ENCODE measurements around the gene ANKS1A.

ANKS1A gene

GRCh38 chr6:34911822-34912221 is 22.8 kb downstream of the ANKS1A start:
- no peaks in the 10 kb centered on the region for H3K9me3 ChIP-seq (ENCODE audit: control insufficient read depth, low read length)
- no peaks in the 10 kb centered on the region for H3K27me3 ChIP-seq (ENCODE audit: control insufficient read depth, insufficient read depth, low read length)
- peaks cover 13% of the 10 kb centered on the region for H3K4me1 ChIP-seq (ENCODE audit: control insufficient read depth, insufficient read depth, low read length)
- no peaks in the 10 kb centered on the region for H3K36me3 ChIP-seq (ENCODE audit: control insufficient read depth, insufficient read depth, low read length)
- no peak overlapping the region for H3K9ac ChIP-seq (ENCODE audit: low read length)
- H3K4me3 ChIP-seq (ENCODE audit: low read length) = no peak overlapping the region

- Histone ChIP-seq H3K36me3 (ENCODE audit: control insufficient read depth, insufficient read depth, low read length) (no peaks in the 10 kb centered on the region), H3K27me3 (ENCODE audit: control insufficient read depth, insufficient read depth, low read length) (no peaks in the 10 kb centered on the region), H3K4me3 (ENCODE audit: low read length) (no peak overlapping the region), H3K4me1 (ENCODE audit: control insufficient read depth, insufficient read depth, low read length) (peaks cover 4% of the 10 kb centered on the region), H3K9ac (ENCODE audit: low read length) (no peak overlapping the region), H3K9me3 (ENCODE audit: control insufficient read depth, low read length) (no peaks in the 10 kb centered on the region)
Measured at GRCh38 chr6:34912715-34913464, 23.8 kb downstream of the ANKS1A start.

DNA sequence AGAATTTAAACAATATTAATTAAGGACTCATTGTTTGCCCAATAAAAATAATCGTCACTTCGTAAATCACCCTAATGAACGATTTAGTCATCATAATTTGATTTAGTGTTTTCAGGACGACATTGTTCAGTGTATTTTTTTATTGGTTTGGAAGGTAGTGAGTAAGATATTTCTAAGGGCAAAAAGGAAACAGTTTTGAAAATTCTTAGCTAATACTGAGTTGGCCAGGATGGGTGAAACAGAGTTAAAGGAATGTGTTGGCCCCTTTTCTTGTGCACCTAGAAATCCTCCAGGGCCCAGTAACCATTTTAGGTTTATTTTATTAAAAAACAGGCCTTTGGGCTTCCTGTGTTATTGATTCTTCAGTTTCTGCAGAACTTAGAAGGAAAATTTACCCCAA is 25.3 kb downstream of the ANKS1A start:
- H3K4me1 ChIP-seq (ENCODE audit: control insufficient read depth, insufficient read depth, low read length) = no peaks in the 10 kb centered on the region
- H3K36me3 ChIP-seq (ENCODE audit: control insufficient read depth, insufficient read depth, low read length) = no peaks in the 10 kb centered on the region
- H3K9ac ChIP-seq (ENCODE audit: low read length) = no peak overlapping the region
- H3K4me3 ChIP-seq (ENCODE audit: low read length) = no peak overlapping the region
- H3K9me3 ChIP-seq (ENCODE audit: control insufficient read depth, low read length) = no peaks in the 10 kb centered on the region
- no peaks in the 10 kb centered on the region for H3K27me3 ChIP-seq (ENCODE audit: control insufficient read depth, insufficient read depth, low read length)

DNA sequence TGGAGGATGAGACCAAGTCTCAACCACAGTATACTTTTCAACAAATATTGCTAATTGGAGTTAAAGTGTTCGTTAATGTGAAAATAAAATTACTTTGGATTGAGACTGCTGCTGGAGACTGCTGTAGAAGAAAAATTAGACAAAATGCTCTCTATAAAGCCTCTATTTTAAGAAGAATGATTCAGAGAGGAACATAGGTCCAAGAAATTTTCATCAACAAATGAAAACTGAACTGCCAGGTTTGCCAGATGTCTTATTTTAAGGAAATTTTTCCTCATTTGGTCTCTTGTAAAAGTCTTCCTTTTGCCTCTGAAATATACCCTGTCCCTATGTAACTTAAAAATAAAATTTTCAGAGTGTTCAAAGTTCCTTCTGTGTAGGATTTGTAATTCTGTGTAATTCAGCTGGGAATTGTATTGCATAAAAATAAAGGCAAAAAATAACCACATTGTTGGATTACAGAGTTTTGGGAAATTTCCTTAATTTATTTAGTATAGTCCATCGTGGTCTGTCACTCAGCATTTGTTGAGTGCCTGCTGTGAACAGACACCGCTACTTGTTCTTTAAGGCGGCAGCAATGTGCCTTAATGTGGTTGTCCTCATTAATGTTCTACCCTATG is 27.4 kb downstream of the ANKS1A start:
- Histone ChIP-seq H3K9ac (ENCODE audit: low read length) (no peak overlapping the region), H3K9me3 (ENCODE audit: control insufficient read depth, low read length) (no peaks in the 10 kb centered on the region), H3K27me3 (ENCODE audit: control insufficient read depth, insufficient read depth, low read length) (no peaks in the 10 kb centered on the region), H3K36me3 (ENCODE audit: control insufficient read depth, insufficient read depth, low read length) (no peaks in the 10 kb centered on the region), H3K4me3 (ENCODE audit: low read length) (no peak overlapping the region), H3K4me1 (ENCODE audit: control insufficient read depth, insufficient read depth, low read length) (no peaks in the 10 kb centered on the region)

DNA sequence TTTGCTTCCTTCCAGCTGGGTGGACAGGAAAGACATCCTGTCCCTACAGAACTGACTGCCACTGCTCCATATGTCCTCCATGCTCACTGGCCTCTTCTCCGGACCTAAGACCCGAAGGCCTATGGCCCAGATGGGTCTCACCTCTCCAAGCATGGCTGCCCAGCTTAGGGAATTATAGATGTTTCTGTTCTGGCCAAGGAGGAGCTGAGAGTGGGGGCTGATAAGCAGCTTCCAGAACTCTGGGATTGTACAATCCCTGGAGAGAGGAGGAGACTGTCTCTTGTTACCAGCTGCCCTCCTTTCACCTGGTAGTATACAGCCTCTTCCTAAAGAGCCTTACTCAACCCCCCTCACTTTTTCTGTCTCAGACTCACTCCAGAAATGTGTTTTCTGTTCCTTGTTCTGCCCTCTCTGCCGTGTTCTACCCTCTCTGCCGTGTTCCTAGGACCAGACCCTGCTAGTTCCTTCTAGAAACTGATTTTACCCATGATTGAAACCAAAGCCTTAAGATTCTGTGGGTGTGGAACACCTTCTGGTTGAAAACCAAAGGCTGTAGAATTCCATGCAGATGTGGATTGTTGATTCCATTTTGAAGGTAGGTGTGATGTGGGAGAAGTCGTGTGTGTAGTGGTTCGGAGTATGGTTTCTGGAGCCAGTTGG is 28.7 kb downstream of the ANKS1A start:
- Histone ChIP-seq H3K27me3 (ENCODE audit: control insufficient read depth, insufficient read depth, low read length) (no peaks in the 10 kb centered on the region), H3K9ac (ENCODE audit: low read length) (no peak overlapping the region), H3K4me1 (ENCODE audit: control insufficient read depth, insufficient read depth, low read length) (no peaks in the 10 kb centered on the region), H3K36me3 (ENCODE audit: control insufficient read depth, insufficient read depth, low read length) (no peaks in the 10 kb centered on the region), H3K9me3 (ENCODE audit: control insufficient read depth, low read length) (no peaks in the 10 kb centered on the region), H3K4me3 (ENCODE audit: low read length) (no peak overlapping the region)

- Histone ChIP-seq H3K36me3 (ENCODE audit: control insufficient read depth, insufficient read depth, low read length) (no peaks in the 10 kb centered on the region), H3K9me3 (ENCODE audit: control insufficient read depth, low read length) (no peaks in the 10 kb centered on the region), H3K4me1 (ENCODE audit: control insufficient read depth, insufficient read depth, low read length) (no peaks in the 10 kb centered on the region), H3K4me3 (ENCODE audit: low read length) (no peak overlapping the region), H3K27me3 (ENCODE audit: control insufficient read depth, insufficient read depth, low read length) (no peaks in the 10 kb centered on the region), H3K9ac (ENCODE audit: low read length) (no peak overlapping the region)
Measured at GRCh38 chr6:34919651-34920050, 30.6 kb downstream of the ANKS1A start.

DNA sequence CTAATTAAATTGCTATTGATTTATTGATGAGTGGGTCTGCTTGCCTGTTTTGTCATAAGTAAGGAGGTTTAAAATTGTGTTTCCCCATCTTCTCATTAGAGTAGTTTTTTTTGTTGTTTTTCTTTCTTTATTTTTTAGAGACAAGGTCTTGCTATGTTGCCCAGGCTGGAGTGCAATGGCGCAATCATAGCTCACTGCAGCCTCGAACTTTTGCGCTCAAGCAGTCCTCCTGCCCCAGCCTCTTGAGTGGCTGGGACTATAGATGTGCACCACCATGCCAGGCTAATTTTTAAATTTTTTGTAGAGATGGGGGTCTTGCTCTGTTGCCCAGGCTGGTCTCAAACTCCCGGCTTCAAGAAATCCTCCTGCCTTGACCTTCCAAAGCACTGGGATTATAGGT is 31.0 kb downstream of the ANKS1A start:
- H3K9me3 ChIP-seq (ENCODE audit: control insufficient read depth, low read length) = no peaks in the 10 kb centered on the region
- H3K9ac ChIP-seq (ENCODE audit: low read length) = no peak overlapping the region
- H3K27me3 ChIP-seq (ENCODE audit: control insufficient read depth, insufficient read depth, low read length) = no peaks in the 10 kb centered on the region
- H3K4me1 ChIP-seq (ENCODE audit: control insufficient read depth, insufficient read depth, low read length) = no peaks in the 10 kb centered on the region
- no peaks in the 10 kb centered on the region for H3K36me3 ChIP-seq (ENCODE audit: control insufficient read depth, insufficient read depth, low read length)
- H3K4me3 ChIP-seq (ENCODE audit: low read length) = no peak overlapping the region

- no peaks in the 10 kb centered on the region for H3K9me3 ChIP-seq (ENCODE audit: control insufficient read depth, low read length)
- no peak overlapping the region for H3K9ac ChIP-seq (ENCODE audit: low read length)
- no peaks in the 10 kb centered on the region for H3K4me1 ChIP-seq (ENCODE audit: control insufficient read depth, insufficient read depth, low read length)
- H3K4me3 ChIP-seq (ENCODE audit: low read length) = no peak overlapping the region
- H3K27me3 ChIP-seq (ENCODE audit: control insufficient read depth, insufficient read depth, low read length) = no peaks in the 10 kb centered on the region
- H3K36me3 ChIP-seq (ENCODE audit: control insufficient read depth, insufficient read depth, low read length) = no peaks in the 10 kb centered on the region
Measured at GRCh38 chr6:34922177-34922663, 33.2 kb downstream of the ANKS1A start.

DNA sequence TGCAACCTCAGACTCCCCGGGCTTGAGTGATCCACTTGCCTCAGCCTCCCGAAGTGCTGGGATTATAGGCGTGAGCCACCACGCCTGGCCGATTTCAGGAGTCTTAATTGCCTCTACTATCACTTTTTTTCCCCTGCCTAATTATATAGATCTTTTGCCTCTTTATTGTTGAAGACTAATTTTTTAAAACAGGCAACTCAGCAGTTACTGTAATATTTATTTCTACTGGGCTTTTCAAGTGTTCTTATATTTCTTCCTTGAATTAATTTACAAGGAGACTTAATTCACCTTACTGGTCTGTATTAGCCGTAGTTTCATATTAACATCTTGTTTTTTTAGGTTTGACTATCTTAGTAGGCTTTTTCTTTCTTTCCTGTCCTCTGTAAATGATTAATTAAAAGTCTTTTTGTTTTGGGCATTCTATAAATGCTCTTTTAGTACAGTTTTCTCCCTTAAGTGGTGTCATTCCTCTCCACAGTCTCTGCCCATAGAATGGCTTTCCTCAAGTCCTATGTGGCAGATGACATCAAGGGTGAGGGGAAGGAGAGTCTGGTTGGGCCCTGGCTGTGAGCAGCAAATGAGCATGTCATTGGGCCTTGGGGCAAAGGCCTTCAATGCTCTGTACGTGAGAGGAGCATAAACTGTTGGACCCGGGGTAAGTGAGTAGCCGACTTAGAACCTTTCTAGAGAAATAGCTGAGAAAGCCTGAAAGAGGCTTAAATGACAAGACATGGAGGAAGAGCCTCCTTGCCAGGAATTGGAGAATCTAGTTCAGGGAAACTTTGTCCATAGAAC is 36.0 kb downstream of the ANKS1A start:
- Histone ChIP-seq H3K27me3 (ENCODE audit: control insufficient read depth, insufficient read depth, low read length) (no peaks in the 10 kb centered on the region), H3K9me3 (ENCODE audit: control insufficient read depth, low read length) (no peaks in the 10 kb centered on the region), H3K9ac (ENCODE audit: low read length) (no peak overlapping the region), H3K4me3 (ENCODE audit: low read length) (no peak overlapping the region), H3K4me1 (ENCODE audit: control insufficient read depth, insufficient read depth, low read length) (peaks cover 16% of the 10 kb centered on the region), H3K36me3 (ENCODE audit: control insufficient read depth, insufficient read depth, low read length) (no peaks in the 10 kb centered on the region)

DNA sequence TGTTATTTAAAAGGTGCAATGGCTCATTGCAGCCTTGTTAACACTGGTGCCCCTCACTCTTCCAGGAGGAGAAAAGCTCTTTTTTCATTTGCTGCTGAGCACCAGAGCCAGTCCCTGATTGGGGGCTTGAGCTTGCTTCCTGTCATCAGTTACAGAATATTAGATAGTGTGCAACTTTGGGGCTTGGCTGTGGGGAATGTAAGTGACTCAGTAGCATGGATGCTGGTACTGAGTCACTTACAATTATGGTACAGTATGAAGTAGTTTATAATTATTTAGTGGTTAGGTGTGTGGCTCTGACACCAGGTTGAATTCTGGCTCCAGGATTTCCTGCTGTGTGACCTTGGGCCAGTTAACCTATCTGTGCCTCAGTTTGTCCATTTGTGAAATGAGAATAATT is 37.6 kb downstream of the ANKS1A start:
- Histone ChIP-seq H3K9me3 (ENCODE audit: control insufficient read depth, low read length) (no peaks in the 10 kb centered on the region), H3K4me3 (ENCODE audit: low read length) (no peak overlapping the region), H3K36me3 (ENCODE audit: control insufficient read depth, insufficient read depth, low read length) (no peaks in the 10 kb centered on the region), H3K9ac (ENCODE audit: low read length) (no peak overlapping the region), H3K27me3 (ENCODE audit: control insufficient read depth, insufficient read depth, low read length) (no peaks in the 10 kb centered on the region), H3K4me1 (ENCODE audit: control insufficient read depth, insufficient read depth, low read length) (peaks cover 17% of the 10 kb centered on the region)

DNA sequence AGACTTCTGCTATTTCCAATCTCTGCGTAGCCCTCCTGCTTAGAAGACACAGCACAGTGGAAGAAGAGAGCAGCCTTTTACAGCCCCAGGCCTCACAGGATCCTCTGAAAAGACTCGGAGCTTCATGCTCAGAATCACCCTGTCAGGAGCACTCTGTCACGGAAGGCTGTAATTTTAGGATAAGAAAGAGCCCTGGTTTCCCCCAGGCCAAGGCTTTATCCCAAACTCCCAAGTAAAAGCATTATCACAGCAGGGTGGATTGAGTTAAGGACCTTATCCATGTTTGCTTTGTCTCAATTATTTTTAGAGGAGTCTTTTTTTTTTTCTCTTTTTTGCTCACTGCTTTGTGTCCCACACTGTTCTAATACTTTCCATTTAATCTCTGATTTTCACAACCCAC is 39.2 kb downstream of the ANKS1A start:
- no peak overlapping the region for H3K4me3 ChIP-seq (ENCODE audit: low read length)
- H3K9me3 ChIP-seq (ENCODE audit: control insufficient read depth, low read length) = no peaks in the 10 kb centered on the region
- H3K4me1 ChIP-seq (ENCODE audit: control insufficient read depth, insufficient read depth, low read length) = peaks cover 17% of the 10 kb centered on the region
- no peaks in the 10 kb centered on the region for H3K36me3 ChIP-seq (ENCODE audit: control insufficient read depth, insufficient read depth, low read length)
- H3K9ac ChIP-seq (ENCODE audit: low read length) = no peak overlapping the region
- no peaks in the 10 kb centered on the region for H3K27me3 ChIP-seq (ENCODE audit: control insufficient read depth, insufficient read depth, low read length)

DNA sequence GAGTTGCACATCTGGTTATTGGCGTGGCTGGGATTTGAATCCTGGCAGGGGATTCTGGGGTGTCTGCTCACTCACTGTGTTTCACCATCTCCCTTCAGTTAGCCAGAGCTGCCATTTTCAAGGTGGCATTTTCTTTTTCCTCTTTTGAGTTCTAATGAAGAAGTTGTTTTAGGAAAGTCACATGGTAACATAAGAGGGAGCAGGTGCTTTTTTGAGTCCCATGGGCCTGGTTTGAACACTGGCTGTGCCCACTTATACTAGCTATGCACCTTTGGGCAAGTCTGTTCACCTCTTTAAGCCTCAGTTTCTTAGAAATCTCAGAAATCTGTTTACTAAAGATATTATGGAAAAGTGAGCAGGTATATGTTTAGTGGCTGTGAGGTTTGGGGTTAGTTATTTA is 39.6 kb downstream of the ANKS1A start:
- no peaks in the 10 kb centered on the region for H3K36me3 ChIP-seq (ENCODE audit: control insufficient read depth, insufficient read depth, low read length)
- H3K9ac ChIP-seq (ENCODE audit: low read length) = no peak overlapping the region
- H3K9me3 ChIP-seq (ENCODE audit: control insufficient read depth, low read length) = no peaks in the 10 kb centered on the region
- H3K4me3 ChIP-seq (ENCODE audit: low read length) = no peak overlapping the region
- no peaks in the 10 kb centered on the region for H3K27me3 ChIP-seq (ENCODE audit: control insufficient read depth, insufficient read depth, low read length)
- peaks cover 17% of the 10 kb centered on the region for H3K4me1 ChIP-seq (ENCODE audit: control insufficient read depth, insufficient read depth, low read length)

All from mucosa of stomach (tissue), 1 donor.